Chondrocyte (in vitro differentiated cells): Measurements from ENCODE around the gene C6orf47. TPM values are rescaled to one million over a fixed set of nuclear protein-coding genes. Genes with fewer than 3 reads are reported as not detected.

Experiments used
- DNase-seq: peaks from one replicate; pipeline ENCODE4 v3.0.0; 2021; ENCODE audit warnings: mixed read lengths, low spot score
- H3K27ac Mint-ChIP-seq: one replicate; pipeline ENCODE4 v1.8.0; 2021; ENCODE audit warnings: mild to moderate bottlenecking, moderate library complexity, mixed read lengths; ENCODE audit not compliant: unreplicated experiment
- H3K27me3 Mint-ChIP-seq: 2 replicates; pipeline ENCODE4 v1.8.0; 2021; ENCODE audit warnings: low read depth, mixed read lengths
- H3K36me3 Mint-ChIP-seq: 2 replicates; pipeline ENCODE4 v1.8.0; 2021; ENCODE audit warnings: low read depth, mixed read lengths
- H3K4me1 Mint-ChIP-seq: 2 replicates; pipeline ENCODE4 v1.8.0; 2021; ENCODE audit warnings: low read depth, mild to moderate bottlenecking, mixed read lengths
- H3K4me3 Mint-ChIP-seq: one replicate; pipeline ENCODE4 v1.8.0; 2021; ENCODE audit warnings: mild to moderate bottlenecking, moderate library complexity, mixed read lengths; ENCODE audit not compliant: unreplicated experiment
- H3K9me3 Mint-ChIP-seq: 2 replicates; pipeline ENCODE4 v1.8.0; 2021; ENCODE audit warnings: low read depth, mixed read lengths
- total RNA-seq: library from RNA; stranded (reverse); gene quantifications from 3 replicates; pipeline ENCODE4 v1.2.1, GENCODE V29; 2021
- TF ChIP-seq, protein P1 (sequence below): fragments of 200-600 bp; sonication (generic); IDR thresholded peaks from 2 replicates; pipeline ENCODE4 v1.5.0; 2021; ENCODE audit warnings: antibody characterized with exemption, mild to moderate bottlenecking, moderate library complexity

The C6orf47 gene
- total RNA-seq, 1 donor from 2014 or later: 19.1 TPM

GRCh38 chr6:31705931-31706330, 45.4 kb upstream of the C6orf47 start:
- no peak overlapping the region for H3K27ac Mint-ChIP-seq
- H3K27me3 Mint-ChIP-seq: no peaks in the 10 kb centered on the region
- no peaks in the 10 kb centered on the region for H3K36me3 Mint-ChIP-seq
- H3K4me1 Mint-ChIP-seq: peaks cover 22% of the 10 kb centered on the region
- TF ChIP-seq, protein P1, sequence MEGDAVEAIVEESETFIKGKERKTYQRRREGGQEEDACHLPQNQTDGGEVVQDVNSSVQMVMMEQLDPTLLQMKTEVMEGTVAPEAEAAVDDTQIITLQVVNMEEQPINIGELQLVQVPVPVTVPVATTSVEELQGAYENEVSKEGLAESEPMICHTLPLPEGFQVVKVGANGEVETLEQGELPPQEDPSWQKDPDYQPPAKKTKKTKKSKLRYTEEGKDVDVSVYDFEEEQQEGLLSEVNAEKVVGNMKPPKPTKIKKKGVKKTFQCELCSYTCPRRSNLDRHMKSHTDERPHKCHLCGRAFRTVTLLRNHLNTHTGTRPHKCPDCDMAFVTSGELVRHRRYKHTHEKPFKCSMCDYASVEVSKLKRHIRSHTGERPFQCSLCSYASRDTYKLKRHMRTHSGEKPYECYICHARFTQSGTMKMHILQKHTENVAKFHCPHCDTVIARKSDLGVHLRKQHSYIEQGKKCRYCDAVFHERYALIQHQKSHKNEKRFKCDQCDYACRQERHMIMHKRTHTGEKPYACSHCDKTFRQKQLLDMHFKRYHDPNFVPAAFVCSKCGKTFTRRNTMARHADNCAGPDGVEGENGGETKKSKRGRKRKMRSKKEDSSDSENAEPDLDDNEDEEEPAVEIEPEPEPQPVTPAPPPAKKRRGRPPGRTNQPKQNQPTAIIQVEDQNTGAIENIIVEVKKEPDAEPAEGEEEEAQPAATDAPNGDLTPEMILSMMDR: no peak
- H3K9me3 Mint-ChIP-seq: no peaks in the 10 kb centered on the region
- no peak for DNase-seq
- no peak overlapping the region for H3K4me3 Mint-ChIP-seq

- TF ChIP-seq, protein P1: peak; percentile 32
- Mint-ChIP-seq H3K4me1 (peaks cover 26% of the 10 kb centered on the region), H3K27ac (peak within 1 kb of the TSS; percentile 98), H3K27me3 (no peaks in the 10 kb centered on the region), H3K36me3 (no peaks in the 10 kb centered on the region), H3K9me3 (no peaks in the 10 kb centered on the region), H3K4me3 (peak within 1 kb of the TSS; percentile 99)
- peak; percentile 98 for DNase-seq
These were observed 42.5 kb upstream of the C6orf47 start, which contains the start of gene ABHD16A for GRCh38 chr6:31702819-31703716. ABHD16A (minus strand) TSS chr6:31703324; CDS start chr6:31703281, 43 bp downstream.

- Mint-ChIP-seq H3K36me3 (peaks cover 2% of the 10 kb centered on the region), H3K9me3 (no peaks in the 10 kb centered on the region), H3K27ac (peak overlapping the region; percentile 98), H3K4me3 (peak overlapping the region; percentile 99), H3K4me1 (peaks cover 26% of the 10 kb centered on the region), H3K27me3 (no peaks in the 10 kb centered on the region)
- TF ChIP-seq, protein P1: no peak
- no peak for DNase-seq
These were observed 41.8 kb upstream of the C6orf47 start for GRCh38 chr6:31702405-31702818.

- TF ChIP-seq, protein P1: no peak
- peak overlapping the region; percentile 99 for H3K4me3 Mint-ChIP-seq
- peak overlapping the region; percentile 98 for H3K27ac Mint-ChIP-seq
- peaks cover 2% of the 10 kb centered on the region for H3K36me3 Mint-ChIP-seq
- no peaks in the 10 kb centered on the region for H3K9me3 Mint-ChIP-seq
- H3K27me3 Mint-ChIP-seq: no peaks in the 10 kb centered on the region
- H3K4me1 Mint-ChIP-seq: peaks cover 26% of the 10 kb centered on the region
- no peak for DNase-seq
These were observed 41.3 kb upstream of the C6orf47 start for GRCh38 chr6:31701666-31702404.

DNA sequence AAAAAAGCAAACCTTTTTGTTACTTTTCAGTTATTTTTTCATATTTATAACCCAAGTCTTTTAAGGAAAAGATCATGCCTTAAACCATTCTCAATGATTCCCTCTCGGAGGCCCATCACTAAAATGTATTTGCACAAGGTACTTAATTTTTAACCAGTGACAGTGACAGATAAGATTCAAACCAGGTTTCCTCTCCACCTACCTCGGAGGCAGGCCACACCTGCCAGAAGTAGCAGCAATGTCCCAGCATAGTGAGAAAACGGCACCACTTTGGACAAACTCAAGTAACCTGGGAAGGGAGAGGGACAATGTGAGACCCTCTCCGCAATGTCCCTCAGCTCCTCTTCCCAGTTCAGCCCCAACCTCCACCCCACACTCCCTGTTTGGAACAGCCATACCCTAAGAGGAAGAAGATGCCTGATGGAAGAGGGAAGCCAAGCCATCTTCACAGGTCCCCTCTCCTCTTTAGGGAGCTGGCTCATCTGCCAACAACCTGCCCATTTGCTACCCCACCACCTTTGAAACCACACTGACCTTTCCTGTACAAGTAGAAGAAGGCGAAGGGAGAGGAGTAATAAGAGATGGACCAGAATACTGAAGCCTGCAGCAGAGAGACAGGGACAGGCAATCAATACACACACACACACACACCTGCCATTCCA, 40.3 kb upstream of the C6orf47 start:
- TF ChIP-seq, protein P1: no peak

More for the DNA sequence above, 40.3 kb upstream of the C6orf47 start:
- Mint-ChIP-seq H3K4me1 (peaks cover 26% of the 10 kb centered on the region), H3K27me3 (no peaks in the 10 kb centered on the region), H3K36me3 (peaks cover 5% of the 10 kb centered on the region), H3K27ac (peak overlapping the region; percentile 70), H3K9me3 (no peaks in the 10 kb centered on the region), H3K4me3 (peak overlapping the region; percentile 3)
- no peak for DNase-seq
